ENCODE data around the gene CSMD2. TPM values are rescaled to one million over a fixed set of nuclear protein-coding genes. Genes with fewer than 3 reads are reported as not detected.

CSMD2 gene
- total and polyA plus RNA-seq, 4 donors = 0.25 to 2.4 (median 1.7) TPM

GRCh38 chr1:34128186-34128889, 36.7 kb downstream of the CSMD2 start:
- Histone ChIP-seq H3K9me3 (ENCODE audit: control insufficient read depth, low read length) (no peaks in the 10 kb centered on the region), H3K27ac (ENCODE audit: low read depth in 1 of 2, low read length in 2 of 2) (no peak overlapping the region), H3K27me3 (ENCODE audit: control insufficient read depth in 1 of 2, insufficient read depth in 2 of 2, low read length in 1 of 2) (no peaks in the 10 kb centered on the region), H3K4me1 (ENCODE audit: control insufficient read depth in 1 of 2, insufficient read depth in 2 of 2, low read length in 2 of 2) (no peaks in the 10 kb centered on the region), H3K4me3 (ENCODE audit: low read length in 2 of 2) (no peak overlapping the region), H3K36me3 (ENCODE audit: control insufficient read depth in 1 of 2, insufficient read depth in 2 of 2, low read length in 1 of 2) (no peaks in the 10 kb centered on the region)
- intact Hi-C loops (cut with DNase I) = no loop called here
- ATAC-seq (ENCODE audit: low FRiP score) (no peak), DNase-seq (no peak)
- 87 to 91% methylated on average over 13 of the region's 13 CpGs for whole genome bisulfite sequencing, 2 donors

- H3K27ac ChIP-seq (ENCODE audit: low read depth in 1 of 2, low read length in 2 of 2) = no peak overlapping the region
- no peak overlapping the region for H3K4me3 ChIP-seq (ENCODE audit: low read length in 2 of 2)
- WGBS, 2 donors = 66 to 77% methylated on average over 15 of the region's 15 CpGs
- H3K9me3 ChIP-seq (ENCODE audit: control insufficient read depth, low read length) = no peaks in the 10 kb centered on the region
- no peaks in the 10 kb centered on the region for H3K27me3 ChIP-seq (ENCODE audit: control insufficient read depth in 1 of 2, insufficient read depth in 2 of 2, low read length in 1 of 2)
- DNase-seq = no peak
- no peaks in the 10 kb centered on the region for H3K36me3 ChIP-seq (ENCODE audit: control insufficient read depth in 1 of 2, insufficient read depth in 2 of 2, low read length in 1 of 2)
- ATAC-seq (ENCODE audit: low FRiP score) = no peak
- H3K4me1 ChIP-seq (ENCODE audit: control insufficient read depth in 1 of 2, insufficient read depth in 2 of 2, low read length in 2 of 2) = no peaks in the 10 kb centered on the region
- intact Hi-C loops (cut with DNase I) = no loop called here
Measured at GRCh38 chr1:34127006-34128000, 37.7 kb downstream of the CSMD2 start.

- H3K4me3 ChIP-seq (ENCODE audit: low read length in 2 of 2) = no peak overlapping the region
- H3K4me1 ChIP-seq (ENCODE audit: control insufficient read depth in 1 of 2, insufficient read depth in 2 of 2, low read length in 2 of 2) = no peaks in the 10 kb centered on the region
- ATAC-seq (ENCODE audit: low FRiP score) = no peak
- H3K9me3 ChIP-seq (ENCODE audit: control insufficient read depth, low read length) = no peaks in the 10 kb centered on the region
- H3K27me3 ChIP-seq (ENCODE audit: control insufficient read depth in 1 of 2, insufficient read depth in 2 of 2, low read length in 1 of 2) = no peaks in the 10 kb centered on the region
- no peaks in the 10 kb centered on the region for H3K36me3 ChIP-seq (ENCODE audit: control insufficient read depth in 1 of 2, insufficient read depth in 2 of 2, low read length in 1 of 2)
- H3K27ac ChIP-seq (ENCODE audit: low read depth in 1 of 2, low read length in 2 of 2) = no peak overlapping the region
- 78 to 83% methylated on average over 6 of the region's 6 CpGs for WGBS, 2 donors
- no peak for DNase-seq
- intact Hi-C loops (cut with DNase I) = no loop called here
Measured at GRCh38 chr1:34126486-34126885, 38.5 kb downstream of the CSMD2 start.

GRCh38 chr1:34125721-34126380, 39.2 kb downstream of the CSMD2 start:
- ATAC-seq (ENCODE audit: low FRiP score) (no peak), DNase-seq (no peak)
- no peaks in the 10 kb centered on the region for H3K9me3 ChIP-seq (ENCODE audit: control insufficient read depth, low read length)
- H3K4me3 ChIP-seq (ENCODE audit: low read length in 2 of 2) = no peak overlapping the region
- intact Hi-C loops (cut with DNase I) = no loop called here
- no peaks in the 10 kb centered on the region for H3K36me3 ChIP-seq (ENCODE audit: control insufficient read depth in 1 of 2, insufficient read depth in 2 of 2, low read length in 1 of 2)
- no peaks in the 10 kb centered on the region for H3K4me1 ChIP-seq (ENCODE audit: control insufficient read depth in 1 of 2, insufficient read depth in 2 of 2, low read length in 2 of 2)
- 61 to 64% methylated on average over 5 of the region's 5 CpGs for WGBS, 2 donors
- no peaks in the 10 kb centered on the region for H3K27me3 ChIP-seq (ENCODE audit: control insufficient read depth in 1 of 2, insufficient read depth in 2 of 2, low read length in 1 of 2)
- H3K27ac ChIP-seq (ENCODE audit: low read depth in 1 of 2, low read length in 2 of 2) = no peak overlapping the region

GRCh38 chr1:34122080-34122932, 42.7 kb downstream of the CSMD2 start:
- H3K4me1 ChIP-seq (ENCODE audit: control insufficient read depth in 1 of 2, insufficient read depth in 2 of 2, low read length in 2 of 2) = no peaks in the 10 kb centered on the region
- no peak overlapping the region for H3K4me3 ChIP-seq (ENCODE audit: low read length in 2 of 2)
- intact Hi-C loops (cut with DNase I) = no loop called here
- no peaks in the 10 kb centered on the region for H3K27me3 ChIP-seq (ENCODE audit: control insufficient read depth in 1 of 2, insufficient read depth in 2 of 2, low read length in 1 of 2)
- H3K27ac ChIP-seq (ENCODE audit: low read depth in 1 of 2, low read length in 2 of 2) = no peak overlapping the region
- H3K36me3 ChIP-seq (ENCODE audit: control insufficient read depth in 1 of 2, insufficient read depth in 2 of 2, low read length in 1 of 2) = no peaks in the 10 kb centered on the region
- ATAC-seq (ENCODE audit: low FRiP score) (no peak), DNase-seq (no peak)
- H3K9me3 ChIP-seq (ENCODE audit: control insufficient read depth, low read length) = no peaks in the 10 kb centered on the region
- WGBS, 2 donors = 81 to 83% methylated on average over 10 of the region's 10 CpGs

- Histone ChIP-seq H3K4me3 (ENCODE audit: low read length in 2 of 2) (no peak overlapping the region), H3K36me3 (ENCODE audit: control insufficient read depth in 1 of 2, insufficient read depth in 2 of 2, low read length in 1 of 2) (no peaks in the 10 kb centered on the region), H3K27ac (ENCODE audit: low read depth in 1 of 2, low read length in 2 of 2) (no peak overlapping the region), H3K4me1 (ENCODE audit: control insufficient read depth in 1 of 2, insufficient read depth in 2 of 2, low read length in 2 of 2) (no peaks in the 10 kb centered on the region), H3K27me3 (ENCODE audit: control insufficient read depth in 1 of 2, insufficient read depth in 2 of 2, low read length in 1 of 2) (no peaks in the 10 kb centered on the region), H3K9me3 (ENCODE audit: control insufficient read depth, low read length) (peaks cover 1% of the 10 kb centered on the region)
- ATAC-seq (ENCODE audit: low FRiP score) = no peak
- DNase-seq = no peak
- WGBS, 2 donors = 93 to 95% methylated on average over 1 of the region's 1 CpG
- intact Hi-C loops (cut with DNase I) = no loop called here
Measured at GRCh38 chr1:34115233-34115632, 49.8 kb downstream of the CSMD2 start.

- intact Hi-C loops (cut with DNase I) = no loop called here
- Histone ChIP-seq H3K27ac (ENCODE audit: low read depth in 1 of 2, low read length in 2 of 2) (no peak overlapping the region), H3K4me1 (ENCODE audit: control insufficient read depth in 1 of 2, insufficient read depth in 2 of 2, low read length in 2 of 2) (no peaks in the 10 kb centered on the region), H3K27me3 (ENCODE audit: control insufficient read depth in 1 of 2, insufficient read depth in 2 of 2, low read length in 1 of 2) (no peaks in the 10 kb centered on the region), H3K4me3 (ENCODE audit: low read length in 2 of 2) (no peak overlapping the region), H3K36me3 (ENCODE audit: control insufficient read depth in 1 of 2, insufficient read depth in 2 of 2, low read length in 1 of 2) (no peaks in the 10 kb centered on the region), H3K9me3 (ENCODE audit: control insufficient read depth, low read length) (peaks cover 1% of the 10 kb centered on the region)
- ATAC-seq (ENCODE audit: low FRiP score) (no peak), DNase-seq (no peak)
- 51 to 53% methylated on average over 1 of the region's 1 CpG for WGBS, 2 donors
Measured at GRCh38 chr1:34113887-34114286, 51.1 kb downstream of the CSMD2 start.

GRCh38 chr1:34113362-34113761, 51.7 kb downstream of the CSMD2 start:
- Histone ChIP-seq H3K4me1 (ENCODE audit: control insufficient read depth in 1 of 2, insufficient read depth in 2 of 2, low read length in 2 of 2) (no peaks in the 10 kb centered on the region), H3K27me3 (ENCODE audit: control insufficient read depth in 1 of 2, insufficient read depth in 2 of 2, low read length in 1 of 2) (no peaks in the 10 kb centered on the region), H3K36me3 (ENCODE audit: control insufficient read depth in 1 of 2, insufficient read depth in 2 of 2, low read length in 1 of 2) (no peaks in the 10 kb centered on the region), H3K4me3 (ENCODE audit: low read length in 2 of 2) (no peak overlapping the region), H3K9me3 (ENCODE audit: control insufficient read depth, low read length) (peaks cover 1% of the 10 kb centered on the region), H3K27ac (ENCODE audit: low read depth in 1 of 2, low read length in 2 of 2) (no peak overlapping the region)
- intact Hi-C loops (cut with DNase I) = no loop called here
- whole genome bisulfite sequencing, 2 donors = 47 to 51% methylated on average over 2 of the region's 2 CpGs
- no peak for DNase-seq
- ATAC-seq (ENCODE audit: low FRiP score) = no peak
